SH-SY5Y (cell line): Measurements from ENCODE around the gene SLC9A2.

Source experiments
- GATA2 ChIP-seq: IDR thresholded peaks from 2 replicates; pipeline ENCODE4 v1.6.1; 2011; ENCODE audit warnings: mild to moderate bottlenecking, low read depth, low read length
- GATA3 ChIP-seq: IDR thresholded peaks from 2 replicates; pipeline ENCODE4 v1.6.1; 2011; ENCODE audit warnings: low read depth, mild to moderate bottlenecking, low read length, moderate library complexity

GRCh38 chr2:102635317-102635716 is 16.0 kb downstream of the SLC9A2 start:
- no peak for TF ChIP-seq GATA2
- no peak for TF ChIP-seq GATA3
